Measurements from ENCODE around the gene LACTB.

LACTB gene

DNA sequence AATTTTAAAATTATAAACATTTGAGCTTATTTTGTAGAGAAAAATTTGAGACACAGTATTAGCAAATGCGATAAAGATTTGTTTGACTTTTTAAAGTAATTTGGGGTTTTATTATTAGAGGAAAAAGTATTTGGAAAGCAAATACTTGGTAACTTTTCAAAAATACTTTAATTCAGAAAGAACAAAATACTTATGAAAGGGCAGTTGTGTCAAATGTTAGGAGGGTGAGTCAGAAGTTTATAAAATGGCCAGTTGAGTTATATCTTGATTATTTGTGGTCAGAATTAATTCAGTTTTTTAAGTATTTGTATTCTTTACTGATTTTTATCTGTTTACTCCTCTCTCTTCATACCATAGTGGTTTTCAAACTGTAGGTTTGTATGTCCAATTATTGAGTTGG, 12.1 kb downstream of the LACTB start:
- H3K4me3 ChIP-seq (ENCODE audit: low read depth, low read length): no peak overlapping the region
- DNase-seq (ENCODE audit: low read depth): no peak
- no peak for TF ChIP-seq CTCF (IDR thresholded peaks at IDR 0.05; ENCODE audit: control insufficient read depth, extremely low read depth, insufficient read depth)

GRCh38 chr15:63134245-63134985, 12.8 kb downstream of the LACTB start:
- no peak for DNase-seq (ENCODE audit: low read depth)
- H3K4me3 ChIP-seq (ENCODE audit: low read depth, low read length): no peak overlapping the region
- no peak for TF ChIP-seq CTCF (IDR thresholded peaks at IDR 0.05; ENCODE audit: control insufficient read depth, extremely low read depth, insufficient read depth)

DNA sequence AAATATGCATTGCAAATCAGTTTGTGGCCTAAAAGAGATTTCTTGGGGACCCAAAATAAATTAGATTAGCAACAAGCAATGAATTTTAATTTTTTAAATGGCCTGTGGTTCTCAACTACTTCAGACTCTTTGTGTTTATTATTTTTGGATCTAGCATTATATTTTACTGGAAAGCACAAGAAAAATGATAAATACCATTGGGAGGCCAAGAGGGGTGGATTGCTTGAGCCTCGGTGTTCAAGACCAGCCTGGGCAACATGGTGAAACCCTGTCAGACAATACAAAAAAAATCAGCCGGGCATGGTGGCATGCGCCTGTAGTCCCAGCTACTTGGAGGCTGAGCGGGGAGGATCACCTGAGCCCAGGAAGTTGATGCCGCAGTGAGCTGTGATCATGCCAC, 13.6 kb downstream of the LACTB start:
- no peak overlapping the region for H3K4me3 ChIP-seq (ENCODE audit: low read depth, low read length)
- TF ChIP-seq CTCF (IDR thresholded peaks at IDR 0.05; ENCODE audit: control insufficient read depth, extremely low read depth, insufficient read depth): no peak
- DNase-seq (ENCODE audit: low read depth): no peak

GRCh38 chr15:63135804-63136203, 14.1 kb downstream of the LACTB start:
- H3K4me3 ChIP-seq (ENCODE audit: low read depth, low read length): no peak overlapping the region
- no peak for TF ChIP-seq CTCF (IDR thresholded peaks at IDR 0.05; ENCODE audit: control insufficient read depth, extremely low read depth, insufficient read depth)
- no peak for DNase-seq (ENCODE audit: low read depth)

DNA sequence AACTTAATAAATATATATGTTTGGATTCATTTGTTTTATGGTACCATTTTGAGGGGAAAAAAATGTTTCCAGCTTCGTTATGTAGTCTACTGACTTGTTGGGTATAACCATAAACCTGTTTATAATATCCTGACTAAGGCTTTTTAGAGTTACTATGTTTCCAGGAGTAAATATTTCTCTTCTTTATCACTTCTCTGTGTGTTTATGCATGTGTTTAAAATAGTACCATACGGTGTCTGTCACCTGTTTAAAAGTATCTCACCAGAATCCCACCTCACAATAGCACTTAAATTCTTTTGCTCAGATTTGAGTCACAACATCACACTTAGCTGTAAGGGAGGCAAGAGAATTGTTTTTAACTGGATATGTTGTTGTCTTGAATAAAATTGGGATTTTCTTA, 15.1 kb downstream of the LACTB start:
- no peak overlapping the region for H3K4me3 ChIP-seq (ENCODE audit: low read depth, low read length)
- TF ChIP-seq CTCF (IDR thresholded peaks at IDR 0.05; ENCODE audit: control insufficient read depth, extremely low read depth, insufficient read depth): no peak
- no peak for DNase-seq (ENCODE audit: low read depth)

- TF ChIP-seq CTCF (IDR thresholded peaks at IDR 0.05; ENCODE audit: control insufficient read depth, extremely low read depth, insufficient read depth): no peak
- DNase-seq (ENCODE audit: low read depth): no peak
- H3K4me3 ChIP-seq (ENCODE audit: low read depth, low read length): no peak overlapping the region
These were observed 19.3 kb downstream of the LACTB start for GRCh38 chr15:63140936-63141335.

DNA sequence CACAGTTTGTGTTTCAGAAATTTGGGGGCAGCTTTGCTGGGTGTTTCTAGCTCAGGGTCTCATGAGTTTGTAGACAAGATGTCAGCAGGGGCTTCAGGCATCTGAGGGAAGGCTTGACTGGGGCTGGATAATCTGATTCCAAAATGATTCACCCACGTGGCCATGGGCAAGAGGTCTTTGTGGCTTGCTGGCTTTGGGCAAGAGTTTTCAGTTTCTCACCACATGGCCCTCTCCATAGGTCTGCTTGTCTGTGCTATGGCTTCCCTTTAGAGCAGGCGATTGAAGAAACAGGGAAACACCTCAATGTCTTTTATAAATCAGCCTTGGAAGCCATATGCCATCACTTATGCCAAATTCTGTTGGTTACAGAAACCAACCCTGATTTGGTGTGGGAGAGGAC, 23.8 kb downstream of the LACTB start:
- H3K4me3 ChIP-seq (ENCODE audit: low read depth, low read length): no peak overlapping the region
- DNase-seq (ENCODE audit: low read depth): no peak
- no peak for TF ChIP-seq CTCF (IDR thresholded peaks at IDR 0.05; ENCODE audit: control insufficient read depth, extremely low read depth, insufficient read depth)
